Measurements from ENCODE around the gene FUBP1. TPM values are rescaled to one million over a fixed set of nuclear protein-coding genes. Genes with fewer than 3 reads are reported as not detected.

The FUBP1 gene
- total and polyA plus RNA-seq, 2 of the 13 experiments (the other 11 are each of a cell fraction or from before 2014, with no cell fraction given) = 98.1 to 166 TPM

GRCh38 chr1:77994117-77994705, 15.3 kb upstream of the FUBP1 start:
- H3K27me3 ChIP-seq (ENCODE audit: control insufficient read depth in 1 of 2, insufficient read depth in 2 of 2, low read length in 2 of 2) = no peaks in the 10 kb centered on the region
- in situ Hi-C loops (cut with HindIII; ENCODE audit: extremely low pct_ligation_motif_present, low pct_unique_long_range_greater_than_20kb) (no loop called here), intact Hi-C loops (cut with micrococcal nuclease; ENCODE audit: unreplicated experiment) (no loop called here)
- ATAC-seq (no peak), DNase-seq (ENCODE audit: low spot score) (no peak), FAIRE-seq (no peak)
- no peak overlapping the region for H3K9ac ChIP-seq (ENCODE audit: insufficient read depth, low read depth, low read length)
- no peaks in the 10 kb centered on the region for H4K20me1 ChIP-seq (ENCODE audit: insufficient read depth, low read length)
- BruUV-seq (replicated peaks) = no TSS peak
- no peak overlapping the region for H2AFZ ChIP-seq (ENCODE audit: low read length)
- peak; percentile 90 for TF ChIP-seq ZNF770 (CRISPR knock-in tag; IDR thresholded peaks at IDR 0.05)
- no peak for TF ChIP-seq POGZ (CRISPR knock-in tag; IDR thresholded peaks at IDR 0.05)
- no peak for TF ChIP-seq SUZ12 (IDR thresholded peaks at IDR 0.05; ENCODE audit: low read depth, low read length)
- TF ChIP-seq PCBP2 (optimal IDR thresholded peaks at IDR 0.05; ENCODE audit: low read depth, low read length, poor library complexity, severe bottlenecking) = no peak
- no peak for TF ChIP-seq LRRFIP1 (CRISPR knock-in tag; conservative IDR thresholded peaks at IDR 0.05)
- CTCF ChIA-PET (ENCODE audit: low intra/inter-chr PET ratio, low total read pairs) = no interaction called here
- H3K4me1 ChIP-seq (ENCODE audit: insufficient read depth, low read length) = peaks cover 47% of the 10 kb centered on the region
- no peaks in the 10 kb centered on the region for H3K9me3 ChIP-seq (ENCODE audit: low read length)
- H3K79me2 ChIP-seq (ENCODE audit: insufficient read depth, low read length) = peaks cover 3% of the 10 kb centered on the region
- H3K27ac ChIP-seq (ENCODE audit: extremely low read length, insufficient read depth, low read length) = no peak overlapping the region
- no peaks in the 10 kb centered on the region for H3K36me3 ChIP-seq (replicated peaks in 1 of 2; ENCODE audit: control insufficient read depth in 1 of 2, insufficient read depth in 2 of 2, low read length in 2 of 2)
- POLR2A ChIA-PET = interaction anchor here (2.7 to 3.5 kb wide), 2 partner anchors 10 to 15 kb away, joined by 17 to 46 read pairs; partner anchors contain the start of genes DNAJB4 and FUBP1
- H3K4me3 ChIP-seq (replicated peaks in 1 of 3; ENCODE audit: insufficient read depth in 1 of 3, low read depth in 2 of 3, low read length in 3 of 3) = no peak overlapping the region
- H3K4me2 ChIP-seq (ENCODE audit: low read depth, low read length) = no peak overlapping the region
- WGBS (ENCODE audit: low lambda C conversion rate) = 97% methylated on average over 3 of the region's 3 CpGs
